OCI-LY1 (cell line): ENCODE measurements around the gene ABCA4.

Source experiments
- CTCF ChIP-seq: fragments of 200-600 bp; sonication (generic), shearing (Covaris generic); IDR thresholded peaks from 2 replicates; pipeline ENCODE4 v1.5.1; 2017; ENCODE audit warnings: mild to moderate bottlenecking, antibody characterized with exemption, low read length, moderate library complexity, mixed read lengths
- EZH2 ChIP-seq: fragments of 200-600 bp; sonication (generic), shearing (Covaris generic); IDR thresholded peaks from 2 replicates; pipeline ENCODE4 v1.8.0; 2017; ENCODE audit warnings: borderline replicate concordance, mixed run types, mild to moderate bottlenecking, antibody characterized with exemption, low read length, moderate library complexity, mixed read lengths

GRCh38 chr1:94060720-94061119, 60.2 kb downstream of the ABCA4 start:
- TF ChIP-seq EZH2 (no peak), CTCF (no peak)
